HG03045 (cell line): ENCODE results near the gene DNAH14.

Source experiments
- ATAC-seq: cut with Tn5 transposase; IDR thresholded peaks from one replicate; pipeline ENCODE4 v1.9.1; 2021; ENCODE audit warnings: mild to moderate bottlenecking, moderate library complexity; ENCODE audit not compliant: unreplicated experiment

DNAH14 gene

GRCh38 chr1:225445639-225446594, 516.4 kb downstream of the DNAH14 start:
- no peak for ATAC-seq

- ATAC-seq, result no peak
Observed at GRCh38 chr1:225446595-225446960, 517.1 kb downstream of the DNAH14 start.

- ATAC-seq, result no peak
Observed at GRCh38 chr1:225446981-225447615, 517.6 kb downstream of the DNAH14 start.

GRCh38 chr1:225447650-225448089, 518.2 kb downstream of the DNAH14 start:
- ATAC-seq, result no peak

- ATAC-seq, result no peak
Observed at GRCh38 chr1:225448146-225448805, 518.8 kb downstream of the DNAH14 start.
